GM19238 (cell line): Measurements from ENCODE around the gene EPG5.
"Not testable (repeated sequence)": the region's sequence is repeated elsewhere in the genome, so short reads cannot be mapped to it uniquely, and the experiment has no call there.

Source experiments
- DNase-seq: peaks from one replicate; pipeline ENCODE4 v3.0.0; 2011; ENCODE audit warnings: low spot score; ENCODE audit not compliant: insufficient read length

The EPG5 gene

DNA sequence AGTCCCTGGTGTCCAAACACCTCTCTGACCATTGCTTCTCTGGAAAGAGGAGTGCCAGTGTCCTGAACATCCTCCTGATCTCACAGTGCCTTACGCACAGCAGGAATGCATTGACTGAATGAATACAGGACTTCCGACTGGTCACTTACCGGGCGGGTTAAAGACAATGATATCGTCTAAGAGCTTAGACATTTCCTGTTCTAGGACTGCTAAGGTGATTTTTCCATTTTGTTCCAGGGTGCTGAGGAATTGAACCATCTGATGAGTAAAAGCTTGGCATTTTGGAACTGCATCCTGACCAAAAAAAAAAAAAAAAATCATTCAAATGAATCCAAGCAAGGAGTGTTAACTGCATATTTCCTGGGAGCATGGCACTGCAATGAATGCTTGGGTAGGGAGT lies 101.7 kb downstream of the EPG5 start:
- no peak for DNase-seq

DNA sequence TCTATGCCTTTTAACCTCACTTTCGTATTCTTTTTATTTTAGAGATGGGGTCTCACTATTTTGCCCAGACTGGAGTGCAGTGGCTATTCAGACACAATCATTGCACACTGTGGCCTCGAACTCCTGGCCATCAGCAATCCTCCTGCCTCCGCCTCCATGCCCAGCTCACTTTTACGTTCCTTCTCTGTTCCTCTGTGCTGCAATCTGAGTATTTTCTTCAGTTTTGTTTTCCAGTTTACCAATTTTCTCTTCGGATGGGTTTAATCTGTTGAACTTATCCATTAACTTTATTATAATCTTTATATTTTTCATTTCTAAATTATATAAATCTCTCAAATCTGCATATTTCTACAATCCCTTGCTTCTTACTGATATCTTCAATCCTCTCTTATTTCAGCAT lies 103.0 kb downstream of the EPG5 start:
- DNase-seq = no peak

DNA sequence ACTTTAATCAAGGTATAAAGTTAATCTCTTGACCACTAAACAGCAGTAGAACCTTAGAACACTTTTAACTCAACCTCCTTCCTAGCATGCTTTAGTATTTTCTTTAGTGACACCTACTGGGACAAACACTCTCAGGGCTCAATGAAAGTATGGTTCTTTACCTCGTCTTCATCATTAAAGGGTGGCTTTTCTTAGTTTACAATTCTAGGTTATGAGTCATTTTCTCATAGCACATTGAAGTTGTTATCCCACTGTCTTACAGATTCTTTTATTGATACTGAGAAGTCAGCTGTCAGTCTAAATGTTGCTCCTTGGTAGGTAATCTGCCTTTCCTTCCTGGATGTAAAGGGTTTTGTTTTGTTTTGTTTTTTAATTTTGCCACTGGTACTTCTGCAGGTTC lies 103.7 kb downstream of the EPG5 start:
- DNase-seq = no peak

GRCh38 chr18:45861926-45862325 lies 105.2 kb downstream of the EPG5 start:
- DNase-seq = no peak

- DNase-seq = no peak
Observed at GRCh38 chr18:45860971-45861370, 106.2 kb downstream of the EPG5 start.

GRCh38 chr18:45860492-45860891 lies 106.6 kb downstream of the EPG5 start:
- no peak for DNase-seq

GRCh38 chr18:45859334-45859733 lies 107.8 kb downstream of the EPG5 start:
- DNase-seq = no peak

- no peak for DNase-seq
Observed at GRCh38 chr18:45856531-45856930, 110.6 kb downstream of the EPG5 start.

DNA sequence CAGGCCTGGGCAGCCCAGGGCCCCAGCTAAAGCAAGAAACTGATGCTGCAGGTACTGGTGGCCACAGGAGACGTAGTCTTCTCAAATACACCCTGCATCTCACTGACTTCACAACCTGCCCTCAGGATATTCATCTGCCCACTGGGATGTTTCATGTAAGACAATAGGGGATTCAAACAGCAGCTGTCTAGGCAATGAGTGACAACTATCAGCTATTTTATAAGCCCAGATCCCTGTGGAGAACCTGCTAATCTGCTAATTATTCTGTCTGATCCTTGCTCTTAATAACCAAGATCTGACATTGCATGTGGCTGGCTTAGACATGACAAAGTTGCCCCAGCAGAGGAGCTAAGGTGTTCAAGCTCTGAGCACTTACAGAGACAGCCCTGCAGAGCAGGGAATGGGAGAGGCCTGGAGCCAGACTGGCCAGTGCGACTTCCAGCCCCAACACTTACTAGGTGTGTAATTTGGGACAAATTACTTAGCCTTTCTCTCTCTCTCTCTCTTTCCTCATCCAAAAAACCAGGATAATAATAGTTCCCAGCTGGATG lies 113.0 kb downstream of the EPG5 start:
- no peak for DNase-seq

DNA sequence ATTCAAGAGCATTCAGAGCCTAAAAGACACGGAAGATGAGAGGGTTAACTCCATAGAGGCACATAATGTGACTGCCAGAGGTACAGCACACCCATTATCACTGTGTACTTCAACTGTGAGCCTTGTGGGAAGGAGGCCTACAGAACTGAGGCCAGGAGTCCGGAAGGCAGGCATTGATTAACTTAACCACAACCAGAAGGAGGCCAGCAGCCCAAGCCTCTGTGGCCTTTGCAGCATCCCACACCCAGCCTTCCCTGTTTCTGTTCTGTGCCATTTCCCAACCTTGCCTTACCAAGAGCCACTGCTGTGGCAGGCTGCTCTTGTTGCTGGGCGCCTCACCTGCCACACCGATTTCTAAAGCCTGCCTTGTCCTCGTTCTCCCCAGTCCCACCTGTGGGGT lies 114.5 kb downstream of the EPG5 start:
- no peak for DNase-seq

DNA sequence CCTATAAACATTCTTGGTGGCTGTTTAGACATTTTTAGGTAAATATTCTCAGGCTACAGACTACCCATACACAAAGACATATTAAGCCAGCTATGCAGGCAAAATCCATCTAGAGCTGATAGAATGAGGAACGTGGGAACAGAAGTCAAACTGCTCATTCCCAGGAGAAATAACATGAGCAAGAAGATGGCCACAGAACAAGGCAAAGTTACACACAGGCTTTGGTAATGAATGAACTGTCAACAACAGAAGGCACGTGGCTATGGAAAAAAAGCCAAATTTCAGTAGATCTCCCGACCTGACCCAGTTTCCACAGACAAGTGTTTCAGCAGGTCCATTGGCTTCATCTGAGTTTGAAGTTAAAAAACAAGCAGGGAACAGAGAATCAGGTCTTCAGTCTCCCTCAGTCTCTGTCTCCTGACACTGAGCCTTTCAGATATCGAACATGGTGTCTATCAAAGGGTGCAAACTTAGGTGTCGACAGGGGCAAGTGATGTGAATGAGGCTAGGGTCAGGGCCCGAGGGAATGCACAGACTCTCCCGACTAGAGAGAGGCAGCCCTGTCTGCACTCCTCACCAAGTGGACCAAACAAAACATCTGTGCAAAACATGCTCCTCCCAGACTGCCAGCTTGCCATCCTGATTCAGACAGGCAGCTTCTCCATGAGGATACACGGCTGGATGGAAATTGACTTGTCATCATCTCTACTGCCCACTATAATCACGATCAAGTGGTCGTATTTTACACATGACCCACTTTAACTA lies 115.8 kb downstream of the EPG5 start:
- DNase-seq = no peak

DNA sequence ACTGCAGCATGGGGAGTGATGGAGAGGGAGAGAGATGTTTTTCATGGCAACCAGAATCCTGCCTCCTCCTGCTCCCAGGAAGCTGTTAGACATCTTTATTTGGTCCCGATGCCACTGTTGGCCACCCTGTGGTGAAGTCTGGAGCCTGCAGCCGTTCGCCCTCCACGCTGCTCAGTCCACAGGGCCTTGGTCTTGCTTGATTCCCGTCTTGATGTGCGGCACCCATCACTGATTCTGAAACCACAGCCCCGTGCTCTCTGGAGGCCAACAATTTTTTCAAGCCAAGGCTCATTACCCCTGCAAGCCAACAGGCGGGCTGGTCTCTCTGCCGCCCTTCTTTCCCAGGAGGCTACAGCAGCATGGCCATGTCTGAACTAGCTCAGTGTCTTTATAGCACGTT lies 117.1 kb downstream of the EPG5 start:
- no peak for DNase-seq

- no peak for DNase-seq
Observed at GRCh38 chr18:45849529-45849928, 117.6 kb downstream of the EPG5 start.

DNA sequence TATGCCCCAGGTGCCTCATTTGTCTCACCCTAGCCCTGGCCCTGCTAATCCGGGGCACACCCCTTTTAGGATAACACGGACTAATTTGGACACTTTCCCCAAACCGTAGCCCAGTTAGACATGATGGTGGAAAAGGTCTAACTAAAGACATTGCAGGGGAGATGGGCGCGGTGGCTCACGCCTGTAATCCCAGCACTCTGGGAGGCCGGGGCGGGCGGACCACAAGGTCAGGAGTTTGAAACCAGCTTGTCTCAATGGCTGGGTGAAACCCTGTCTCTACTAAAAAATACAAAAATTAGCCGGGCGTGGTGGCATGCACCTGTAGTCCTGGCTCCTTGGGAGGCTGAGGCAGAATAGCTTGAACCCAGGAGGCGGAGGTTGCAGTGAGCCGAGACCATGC lies 118.5 kb downstream of the EPG5 start:
- not testable (repeated sequence) for DNase-seq

DNA sequence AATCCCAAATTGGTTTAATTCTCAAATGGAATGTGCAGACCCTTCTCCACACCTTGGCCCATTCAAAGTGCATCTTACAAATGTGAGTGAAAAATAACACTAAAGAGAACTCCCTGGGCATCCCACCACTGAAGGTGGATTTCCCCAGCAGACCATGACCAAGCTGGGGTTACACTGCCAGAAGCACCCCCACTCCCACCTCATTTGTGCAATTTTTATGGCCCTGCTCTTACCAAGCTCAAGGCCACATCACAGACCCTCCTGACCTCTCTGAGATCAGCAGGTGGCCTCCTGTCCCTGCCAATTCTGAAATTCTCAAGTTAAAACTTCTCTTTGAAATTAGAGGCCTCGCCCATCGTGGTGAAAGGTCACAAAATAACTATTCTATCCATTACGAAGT lies 120.0 kb downstream of the EPG5 start:
- DNase-seq = no peak

DNA sequence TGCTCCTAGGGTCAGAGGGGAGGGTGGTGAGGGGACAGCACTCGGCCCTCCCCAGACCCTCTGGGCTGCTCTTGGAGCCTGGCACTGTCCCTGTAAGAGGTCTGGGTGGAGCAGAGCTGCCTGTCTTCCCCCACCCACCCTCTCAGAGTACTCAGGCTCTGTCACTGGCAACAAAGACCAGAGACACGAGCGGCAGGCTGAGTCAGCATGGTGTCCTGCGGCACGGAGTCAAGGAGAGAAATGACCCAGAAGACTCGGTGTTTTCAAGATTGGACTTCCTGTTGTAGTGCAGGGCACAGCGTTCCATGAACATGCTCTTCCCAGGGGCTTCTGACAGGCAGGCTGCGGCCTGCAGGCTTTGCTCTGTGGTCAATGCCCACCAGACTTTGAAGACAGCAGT lies 121.7 kb downstream of the EPG5 start:
- no peak for DNase-seq

DNA sequence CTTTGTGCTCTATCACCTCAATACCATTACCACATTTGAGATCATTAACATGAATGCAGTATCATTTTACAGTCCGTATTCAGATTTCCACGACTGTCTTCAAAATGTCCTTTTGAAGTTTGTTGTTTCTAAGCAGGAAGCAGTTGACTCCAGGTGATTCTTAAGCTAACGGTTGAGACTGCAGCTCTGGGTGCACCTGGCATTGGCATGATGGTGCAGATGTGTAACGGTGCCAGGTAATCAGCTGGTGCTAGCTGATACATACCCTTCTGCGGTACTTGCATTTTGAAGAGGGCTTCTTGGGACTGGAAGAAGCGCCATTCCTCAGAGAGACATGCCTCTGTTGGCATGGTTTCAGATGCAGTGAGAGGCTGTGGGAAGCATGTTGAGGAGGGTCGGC lies 122.2 kb downstream of the EPG5 start:
- no peak for DNase-seq

DNA sequence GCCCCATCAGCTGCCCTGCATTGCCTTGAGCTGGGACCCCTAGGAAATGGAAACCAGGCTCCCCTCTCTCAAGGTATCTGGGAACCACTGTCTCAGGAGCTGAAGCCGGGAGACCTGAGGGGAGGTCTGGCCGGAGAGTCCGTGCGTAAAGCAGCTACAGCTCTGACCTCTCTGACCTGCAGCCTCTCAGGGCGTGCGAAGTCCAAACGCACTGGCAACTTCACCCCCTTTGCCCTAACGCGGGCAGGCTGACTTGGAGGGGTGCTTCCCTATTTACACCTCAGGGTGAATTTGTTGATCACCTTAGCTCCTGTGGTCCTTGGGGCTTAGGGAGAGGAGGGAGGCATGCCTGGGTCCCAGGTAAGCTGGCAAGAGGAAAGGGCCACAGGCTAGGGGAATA lies 124.1 kb downstream of the EPG5 start:
- no peak for DNase-seq

- DNase-seq = no peak
Observed at GRCh38 chr18:45841765-45842442, 125.2 kb downstream of the EPG5 start.

- DNase-seq = no peak
Observed at GRCh38 chr18:45841060-45841764, 125.9 kb downstream of the EPG5 start.

DNA sequence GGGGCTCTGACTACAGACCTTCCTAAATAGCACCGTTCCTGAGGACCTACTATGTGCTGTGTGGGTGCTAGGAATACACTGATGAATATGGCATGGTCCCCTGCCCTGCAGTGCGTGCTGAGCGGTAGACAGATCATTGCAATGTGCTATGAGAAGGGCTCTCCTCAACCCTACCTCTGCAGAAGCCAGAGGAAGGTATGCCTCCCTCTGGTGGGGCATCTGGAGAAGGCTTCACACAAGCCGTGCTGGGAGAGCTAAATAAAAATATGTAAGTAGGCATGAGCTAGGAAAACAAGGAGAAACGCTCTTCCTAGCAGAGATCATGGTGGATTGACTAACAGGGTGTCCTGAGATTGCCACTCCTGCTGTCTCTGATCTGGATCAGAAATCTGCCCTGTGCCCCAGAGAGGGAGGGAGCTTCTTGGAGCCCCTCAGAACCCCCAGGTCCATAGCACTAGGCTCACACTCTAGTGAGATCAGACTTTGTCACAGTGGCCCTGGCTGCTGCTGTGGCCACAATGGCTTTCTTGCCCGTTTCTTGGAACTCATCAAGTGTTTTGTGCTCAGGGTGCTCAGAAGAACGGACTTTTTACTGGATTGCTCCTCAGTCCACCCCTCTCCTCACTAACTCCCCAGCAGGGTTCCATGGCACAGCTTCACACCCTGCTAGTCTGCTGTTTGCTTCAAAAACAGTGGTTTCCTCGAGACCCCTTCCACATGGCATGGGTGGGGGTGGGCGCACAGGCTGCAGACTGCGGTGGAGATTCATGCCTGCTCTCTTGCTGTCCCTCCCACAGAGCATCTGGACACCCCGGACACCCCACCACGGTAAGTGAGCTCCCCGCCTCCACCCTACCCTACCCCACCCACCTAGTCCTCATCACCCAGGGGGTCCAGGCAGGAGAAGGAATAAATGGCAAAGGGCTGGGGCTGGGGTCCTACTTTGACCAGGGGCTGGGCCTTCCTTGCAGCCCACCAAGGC lies 127.4 kb downstream of the EPG5 start:
- no peak for DNase-seq
